C4-2B (cell line): ENCODE results near the gene COMMD7.

Experiments
- H3K27ac ChIP-seq: fragments of 450-650 bp; 2 replicates; pipeline ENCODE4 v1.5.1; 2017
- ZFX ChIP-seq: fragments of 450-650 bp; IDR thresholded peaks from 2 replicates; pipeline ENCODE4 v1.6.1; 2017
- TF ChIP-seq, protein P1 (sequence below): fragments of 450-650 bp; conservative IDR thresholded peaks from 2 replicates; pipeline ENCODE4 v1.5.1; 2017; ENCODE audit warnings: mild to moderate bottlenecking

Gene COMMD7

DNA sequence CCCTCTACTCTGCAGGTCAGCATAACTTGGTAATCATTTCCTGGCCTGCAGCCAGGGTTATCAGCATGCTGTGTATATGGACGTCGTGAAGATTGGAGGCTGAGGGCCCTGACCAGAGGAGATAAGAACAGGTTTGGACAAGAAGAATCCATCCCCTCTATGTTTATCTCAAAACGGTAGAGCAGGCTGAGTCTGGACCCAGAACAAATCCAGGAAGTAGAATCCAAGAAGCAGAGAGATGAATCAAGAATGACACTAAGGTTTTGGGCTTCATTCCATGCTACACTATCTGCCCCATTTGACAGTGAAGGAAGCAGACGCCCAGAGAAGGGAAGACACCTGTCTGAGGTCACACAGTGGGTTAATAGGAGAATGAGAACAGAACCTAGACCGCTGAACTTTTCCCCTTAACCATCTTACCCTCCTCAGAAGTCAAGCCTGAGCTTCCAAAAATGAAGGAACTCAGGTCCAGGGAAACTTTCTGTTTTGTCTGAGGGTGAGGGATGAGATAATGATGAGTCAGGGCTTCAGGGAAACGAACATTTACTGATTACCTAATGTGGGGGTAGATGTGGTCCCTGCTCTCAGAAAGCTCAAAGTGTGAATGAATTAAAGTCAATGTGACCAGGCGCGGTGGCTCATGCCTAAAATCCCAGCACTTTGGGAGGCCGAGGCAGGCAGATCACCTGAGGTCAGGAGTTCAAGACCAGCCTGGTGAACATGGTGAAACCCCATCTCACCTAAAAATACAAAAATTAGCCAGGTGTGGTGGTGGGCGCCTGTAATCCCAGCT, 9.4 kb upstream of the COMMD7 start:
- TF ChIP-seq ZFX: no peak
- H3K27ac ChIP-seq: no peak overlapping the region

DNA sequence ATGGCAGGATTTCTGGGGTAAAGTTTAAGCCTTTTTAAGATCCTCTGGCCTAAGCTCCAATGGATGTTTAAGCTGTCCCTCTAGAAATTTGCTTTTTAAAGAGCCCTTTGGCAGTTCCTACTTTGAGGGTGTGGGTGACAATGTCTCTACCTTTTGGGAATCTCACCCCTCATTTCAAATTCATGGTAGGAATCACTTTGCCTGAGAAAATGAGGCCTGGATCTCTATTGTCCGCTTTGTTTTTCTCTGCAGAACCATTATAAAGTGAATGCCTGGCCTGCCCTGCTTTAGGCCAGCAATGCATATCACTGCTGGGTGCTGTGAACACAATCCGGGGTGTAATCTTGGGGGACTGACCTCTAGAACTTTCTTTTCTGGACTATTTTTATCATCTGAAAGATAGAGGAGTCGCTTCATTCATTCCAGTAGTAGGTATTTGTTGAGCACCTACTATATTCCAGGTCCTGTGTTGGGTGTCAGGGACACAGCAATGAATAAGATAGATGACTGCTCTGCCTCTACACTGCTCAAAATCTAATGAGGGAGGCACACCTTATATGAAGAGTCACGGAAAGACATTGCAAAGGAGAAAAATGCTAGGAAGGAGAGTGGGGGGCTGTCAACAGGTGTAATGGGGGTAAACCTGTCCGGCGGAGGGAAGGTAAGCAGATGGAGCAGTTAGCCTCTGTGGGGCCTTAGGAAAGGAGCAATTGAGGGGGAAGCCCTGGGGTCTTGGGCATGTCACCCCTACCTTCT, 8.6 kb upstream of the COMMD7 start:
- no peak for TF ChIP-seq ZFX
- TF ChIP-seq, protein P1, sequence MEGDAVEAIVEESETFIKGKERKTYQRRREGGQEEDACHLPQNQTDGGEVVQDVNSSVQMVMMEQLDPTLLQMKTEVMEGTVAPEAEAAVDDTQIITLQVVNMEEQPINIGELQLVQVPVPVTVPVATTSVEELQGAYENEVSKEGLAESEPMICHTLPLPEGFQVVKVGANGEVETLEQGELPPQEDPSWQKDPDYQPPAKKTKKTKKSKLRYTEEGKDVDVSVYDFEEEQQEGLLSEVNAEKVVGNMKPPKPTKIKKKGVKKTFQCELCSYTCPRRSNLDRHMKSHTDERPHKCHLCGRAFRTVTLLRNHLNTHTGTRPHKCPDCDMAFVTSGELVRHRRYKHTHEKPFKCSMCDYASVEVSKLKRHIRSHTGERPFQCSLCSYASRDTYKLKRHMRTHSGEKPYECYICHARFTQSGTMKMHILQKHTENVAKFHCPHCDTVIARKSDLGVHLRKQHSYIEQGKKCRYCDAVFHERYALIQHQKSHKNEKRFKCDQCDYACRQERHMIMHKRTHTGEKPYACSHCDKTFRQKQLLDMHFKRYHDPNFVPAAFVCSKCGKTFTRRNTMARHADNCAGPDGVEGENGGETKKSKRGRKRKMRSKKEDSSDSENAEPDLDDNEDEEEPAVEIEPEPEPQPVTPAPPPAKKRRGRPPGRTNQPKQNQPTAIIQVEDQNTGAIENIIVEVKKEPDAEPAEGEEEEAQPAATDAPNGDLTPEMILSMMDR: no peak
- no peak overlapping the region for H3K27ac ChIP-seq

DNA sequence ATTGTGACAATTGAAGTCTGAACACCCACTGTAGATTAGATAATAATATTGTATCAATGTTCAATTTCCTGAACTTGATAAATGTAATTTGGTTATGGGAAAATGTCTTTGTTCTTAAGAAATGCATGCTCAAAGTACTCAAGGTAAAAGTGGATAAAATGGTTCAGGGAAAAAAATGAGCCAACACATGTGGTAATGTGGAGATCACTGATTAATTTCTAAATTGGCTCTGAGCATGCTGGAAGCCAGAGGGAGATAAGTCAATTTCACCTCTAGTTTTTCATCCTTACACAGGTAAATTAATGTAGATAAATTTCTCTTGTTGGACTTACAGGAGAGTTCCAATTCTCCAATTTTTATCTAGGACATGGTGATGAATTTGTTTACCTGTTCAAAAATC, 8.0 kb upstream of the COMMD7 start:
- no peak for TF ChIP-seq ZFX
- TF ChIP-seq, protein P1: no peak
- H3K27ac ChIP-seq: no peak overlapping the region

DNA sequence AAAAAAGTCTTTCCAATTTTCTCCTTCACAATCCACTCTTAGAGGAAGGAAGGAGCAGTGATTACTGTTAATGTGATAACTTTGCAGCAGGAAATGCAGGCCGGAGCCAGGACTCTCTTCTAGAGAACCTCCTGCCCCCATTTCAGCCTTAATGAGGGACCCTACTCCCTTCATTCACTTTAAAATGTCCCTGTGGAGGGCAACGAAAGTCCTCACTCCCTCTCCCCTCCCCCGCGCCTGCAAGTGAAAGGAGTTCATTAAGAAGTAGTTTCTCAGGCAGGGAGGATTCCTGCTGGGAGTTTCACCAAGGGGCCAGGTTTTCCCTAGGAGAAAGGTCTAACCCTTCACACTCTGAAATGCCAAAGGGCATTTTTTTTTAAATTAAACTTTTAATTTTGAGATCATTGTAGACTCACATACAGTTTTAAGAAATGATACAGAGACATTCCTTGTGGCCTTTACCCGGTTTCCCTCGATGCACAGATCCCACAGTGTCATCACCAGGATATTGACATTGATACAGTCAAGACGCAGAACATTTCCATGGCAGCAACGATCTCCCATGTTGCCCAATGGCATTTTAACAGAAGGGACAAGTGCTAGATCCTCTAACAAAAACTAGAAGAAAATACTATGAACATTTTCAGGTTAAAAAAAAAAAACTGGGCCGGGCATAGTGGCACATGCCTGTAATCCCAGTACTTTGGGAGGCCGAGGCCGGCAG, 6.8 kb upstream of the COMMD7 start:
- H3K27ac ChIP-seq: no peak overlapping the region

DNA sequence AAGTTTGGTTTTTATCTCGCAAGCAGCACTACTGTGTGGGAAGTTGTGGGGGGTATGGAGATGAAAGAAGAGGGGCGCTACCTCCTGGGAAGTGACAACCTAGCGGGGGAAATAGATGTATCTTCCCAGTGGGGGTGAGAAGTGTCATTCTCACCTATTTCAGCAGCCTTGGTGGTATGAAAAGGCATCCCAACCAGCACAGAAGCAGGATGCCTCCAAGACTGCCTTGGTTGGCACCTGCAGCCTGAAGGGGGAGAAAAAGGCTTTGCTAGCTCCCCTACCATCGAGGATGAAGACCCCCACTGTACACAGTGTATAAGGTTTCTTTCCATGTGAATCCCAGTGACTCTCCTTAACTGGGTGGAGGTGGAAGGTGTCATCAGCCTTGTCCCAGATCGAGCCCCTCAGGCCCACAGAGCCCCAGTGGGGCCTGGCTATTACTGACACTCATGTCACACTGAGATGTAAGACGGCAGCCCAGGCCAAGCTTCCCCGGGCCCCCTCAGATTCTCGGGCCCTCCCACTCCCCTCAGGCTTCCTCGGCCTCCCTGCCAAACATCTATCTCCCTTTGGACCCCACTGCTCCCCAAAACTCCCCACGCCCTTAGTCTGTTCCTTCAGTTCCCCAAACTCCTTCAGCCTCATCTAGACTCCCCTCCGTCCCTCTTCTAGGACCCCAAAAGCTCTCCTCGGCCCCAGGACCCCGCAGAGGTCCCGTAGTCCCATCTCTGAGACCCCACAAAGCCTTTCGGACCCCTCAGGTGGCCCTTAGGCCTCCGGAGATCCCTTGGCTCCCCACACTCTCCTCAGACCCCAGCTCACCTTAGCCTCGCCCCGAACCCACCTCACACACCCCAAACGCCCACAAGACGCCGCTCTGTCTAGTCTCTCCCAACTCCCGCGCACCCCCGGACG, 688 bp downstream of the COMMD7 start:
- H3K27ac ChIP-seq: peak overlapping the region; percentile 72
- TF ChIP-seq, protein P1: no peak
- no peak for TF ChIP-seq ZFX

More for the DNA sequence above, 6.8 kb upstream of the COMMD7 start:
- TF ChIP-seq ZFX: no peak
- TF ChIP-seq, protein P1: no peak

DNA sequence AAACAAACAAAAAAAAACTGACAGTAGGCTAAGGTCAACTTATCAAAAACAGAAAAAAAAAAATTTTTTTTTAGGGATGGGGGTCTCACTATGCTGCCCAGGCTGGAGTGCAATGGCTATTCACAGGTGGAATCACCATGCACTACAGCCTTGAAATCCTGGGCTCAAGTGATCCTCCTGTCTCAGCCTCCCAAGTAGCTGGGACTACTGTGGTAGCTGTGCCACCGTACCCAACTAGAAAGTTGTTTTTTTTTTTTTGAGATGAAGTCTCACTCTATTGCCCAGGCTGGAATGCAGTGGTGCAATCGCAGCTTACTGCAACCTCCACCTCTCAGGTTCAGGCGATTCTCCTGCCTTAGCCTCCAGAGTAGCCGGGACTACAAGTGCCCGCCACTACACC, 2.1 kb downstream of the COMMD7 start:
- no peak for TF ChIP-seq ZFX
- TF ChIP-seq, protein P1: no peak
- no peak overlapping the region for H3K27ac ChIP-seq
